NCI-H2227 treated with DMSO at 0.1 percent for 48 hours (cell line): ENCODE measurements around the gene STEAP1.

Experiments used
- DNase-seq: peaks from one replicate; lab custom pipeline; 2025; lab: John Stamatoyannopoulos, UW

Gene STEAP1

DNA sequence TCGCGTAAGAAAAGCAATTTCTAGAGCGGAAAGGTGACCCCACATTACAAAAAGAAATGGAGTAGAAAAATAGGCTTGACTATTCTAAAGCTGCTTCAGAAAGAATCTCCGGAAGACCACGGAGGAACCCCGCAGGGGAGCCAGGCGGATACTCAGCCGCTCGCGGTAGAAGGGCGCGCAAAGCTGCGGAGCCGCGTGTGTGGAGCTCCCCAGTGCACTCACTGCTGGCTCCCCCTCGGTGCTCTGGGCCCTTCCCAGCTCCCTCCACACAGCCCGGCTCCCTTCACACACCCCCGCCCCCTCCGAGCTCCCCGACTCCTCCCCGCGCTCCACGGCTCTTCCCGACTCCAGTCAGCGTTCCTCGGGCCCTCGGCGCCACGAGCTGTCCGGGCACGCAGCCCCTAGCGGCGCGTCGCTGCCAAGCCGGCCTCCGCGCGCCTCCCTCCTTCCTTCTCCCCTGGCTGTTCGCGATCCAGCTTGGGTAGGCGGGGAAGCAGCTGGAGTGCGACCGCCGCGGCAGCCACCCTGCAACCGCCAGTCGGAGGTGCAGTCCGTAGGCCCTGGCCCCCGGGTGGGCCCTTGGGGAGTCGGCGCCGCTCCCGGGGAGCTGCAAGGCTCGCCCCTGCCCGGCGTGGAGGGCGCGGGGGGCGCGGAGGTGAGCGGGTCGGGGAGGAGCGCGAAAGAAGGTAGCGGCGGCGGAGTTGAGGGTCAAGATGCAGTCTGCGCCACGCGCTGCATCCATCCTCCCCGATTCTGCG is 57.3 kb downstream of the STEAP1 start, which contains the start of gene STEAP2:
STEAP2 (plus strand) TSS at position 350 of the 758 bp plus-strand sequence. CDS start 13,343 bp downstream, outside the sequence.
- DNase-seq = peak; percentile 85

DNA sequence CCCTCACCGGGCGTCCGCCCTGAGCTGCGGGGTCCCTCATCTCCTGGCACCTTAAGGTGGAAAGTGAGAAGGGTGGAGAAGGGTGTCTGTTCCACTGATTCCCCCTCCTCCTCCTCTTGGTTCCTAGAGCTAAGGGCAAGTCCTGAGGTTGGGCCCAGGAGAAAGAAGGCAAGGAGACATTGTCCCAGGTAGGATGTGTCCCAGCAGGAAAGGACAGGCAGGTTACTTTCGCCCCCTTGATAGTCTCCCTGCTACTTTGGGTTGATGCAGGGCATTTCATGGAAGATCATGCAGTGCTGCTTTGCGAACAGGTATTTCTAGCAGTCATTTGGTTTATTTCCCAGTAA is 57.9 kb downstream of the STEAP1 start:
- no peak for DNase-seq

DNA sequence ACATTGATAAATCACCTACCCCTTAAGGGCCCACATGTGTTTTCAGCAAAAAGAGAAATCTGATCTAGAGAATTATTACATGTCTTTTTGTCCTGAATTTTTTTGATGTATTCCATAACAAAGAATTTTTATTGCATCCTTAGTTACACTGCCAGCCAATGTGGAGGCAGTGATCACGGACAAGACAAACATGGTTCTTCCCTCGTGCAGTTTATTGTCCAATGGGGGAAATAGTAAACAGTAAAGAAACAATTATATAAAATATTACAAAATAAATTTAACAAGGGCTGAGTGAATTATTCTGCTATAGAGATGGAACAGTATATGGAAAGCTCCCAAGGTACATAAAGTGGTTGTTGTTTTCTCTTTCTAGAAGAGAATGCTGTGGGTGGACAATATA is 59.3 kb downstream of the STEAP1 start:
- DNase-seq = no peak
